ENCODE data around the gene TMEM134. TPM values are rescaled to one million over a fixed set of nuclear protein-coding genes. Genes with fewer than 3 reads are reported as not detected.

The TMEM134 gene
- total RNA-seq, 1 donor from 2014 or later = 87.5 TPM

- Histone ChIP-seq H3K27me3 (ENCODE audit: low read depth) (no peaks in the 10 kb centered on the region), H3K27ac (replicated peaks) (no peak overlapping the region), H3K9me3 (replicated peaks) (no peaks in the 10 kb centered on the region), H3K4me3 (no peak overlapping the region), H3K36me3 (no peaks in the 10 kb centered on the region), H3K4me1 (peaks cover 29% of the 10 kb centered on the region)
- intact Hi-C loops (cut with micrococcal nuclease) = no loop called here
- no peak for DNase-seq
- no peak for TF ChIP-seq CTCF (IDR thresholded peaks at IDR 0.05; ENCODE audit: borderline replicate concordance)
Observed at GRCh38 chr11:67470337-67471002, 1.4 kb upstream of the TMEM134 start.

GRCh38 chr11:67469508-67469811 is 409 bp upstream of the TMEM134 start:
- no peaks in the 10 kb centered on the region for H3K9me3 ChIP-seq (replicated peaks)
- H3K4me3 ChIP-seq = peak overlapping the region; percentile 83
- TF ChIP-seq CTCF (IDR thresholded peaks at IDR 0.05; ENCODE audit: borderline replicate concordance) = no peak
- no peaks in the 10 kb centered on the region for H3K36me3 ChIP-seq
- no peaks in the 10 kb centered on the region for H3K27me3 ChIP-seq (ENCODE audit: low read depth)
- DNase-seq = no peak
- intact Hi-C loops (cut with micrococcal nuclease) = no loop called here
- peak overlapping the region; percentile 95 for H3K27ac ChIP-seq (replicated peaks)
- peaks cover 37% of the 10 kb centered on the region for H3K4me1 ChIP-seq

GRCh38 chr11:67468456-67468758 is 644 bp downstream of the TMEM134 start:
- H3K27me3 ChIP-seq (ENCODE audit: low read depth) = no peaks in the 10 kb centered on the region

GRCh38 chr11:67468056-67468455 is 995 bp downstream of the TMEM134 start:
- Histone ChIP-seq H3K4me3 (peak overlapping the region; percentile 83), H3K27me3 (ENCODE audit: low read depth) (no peaks in the 10 kb centered on the region), H3K27ac (replicated peaks) (peak overlapping the region; percentile 95), H3K4me1 (peaks cover 51% of the 10 kb centered on the region), H3K36me3 (no peaks in the 10 kb centered on the region), H3K9me3 (replicated peaks) (no peaks in the 10 kb centered on the region)
- no peak for TF ChIP-seq CTCF (IDR thresholded peaks at IDR 0.05; ENCODE audit: borderline replicate concordance)
- DNase-seq = no peak
- intact Hi-C loops (cut with micrococcal nuclease) = no loop called here

More at GRCh38 chr11:67468456-67468758, 644 bp downstream of the TMEM134 start:
- H3K9me3 ChIP-seq (replicated peaks) = no peaks in the 10 kb centered on the region
- intact Hi-C loops (cut with micrococcal nuclease) = no loop called here
- peak overlapping the region; percentile 83 for H3K4me3 ChIP-seq
- H3K36me3 ChIP-seq = no peaks in the 10 kb centered on the region
- DNase-seq = no peak
- H3K27ac ChIP-seq (replicated peaks) = peak overlapping the region; percentile 95
- no peak for TF ChIP-seq CTCF (IDR thresholded peaks at IDR 0.05; ENCODE audit: borderline replicate concordance)
- H3K4me1 ChIP-seq = peaks cover 48% of the 10 kb centered on the region

- Histone ChIP-seq H3K9me3 (replicated peaks) (no peaks in the 10 kb centered on the region), H3K27ac (replicated peaks) (peak overlapping the region; percentile 1), H3K4me3 (no peak overlapping the region), H3K4me1 (peaks cover 51% of the 10 kb centered on the region), H3K27me3 (ENCODE audit: low read depth) (no peaks in the 10 kb centered on the region), H3K36me3 (no peaks in the 10 kb centered on the region)
- no peak for TF ChIP-seq CTCF (IDR thresholded peaks at IDR 0.05; ENCODE audit: borderline replicate concordance)
- intact Hi-C loops (cut with micrococcal nuclease) = no loop called here
- DNase-seq = no peak
Observed at GRCh38 chr11:67466962-67467771, 1.9 kb downstream of the TMEM134 start.
